Gastrocnemius medialis (tissue), 4 donors: ENCODE measurements around the gene INCA1.

Source experiments
- CTCF ChIP-seq, 5 experiments: fragments of 450-650 bp in 3 of 5; fragments of 200-600 bp in 2 of 5; sonication (generic) in 2 of 5; IDR thresholded peaks in 4 of 5; conservative IDR thresholded peaks in 1 of 5; 1 replicate in 4 of 5; 2 replicates in 1 of 5; pipeline ENCODE4 v1.5.1; 2016 to 2019; ENCODE audit warnings: antibody characterized with exemption in 5 of 5, mild to moderate bottlenecking in 3 of 5, moderate library complexity in 3 of 5
- POLR2A ChIP-seq, 2 donors: fragments of 450-650 bp; IDR thresholded peaks; one replicate each; pipeline ENCODE4 v1.6.1; 2017; ENCODE audit warnings: antibody characterized with exemption in 2 of 2, mild to moderate bottlenecking in 2 of 2, moderate library complexity in 2 of 2

GRCh38 chr17:4942760-4943508 is 54.4 kb downstream of the INCA1 start:
- no peak for TF ChIP-seq CTCF (IDR thresholded peaks at IDR 0.05 in 4 of 5, conservative IDR thresholded peaks at IDR 0.05 in 1 of 5)
- no peak for TF ChIP-seq POLR2A (IDR thresholded peaks at IDR 0.05)
